PC-9 (cell line): ENCODE results near the gene MESP2.

ENCODE experiments used
- CTCF ChIP-seq: fragments of 200-600 bp; sonication (generic); conservative IDR thresholded peaks from 2 replicates; pipeline ENCODE4 v1.6.1; 2017; ENCODE audit warnings: mixed run types, antibody characterized with exemption, mild to moderate bottlenecking, moderate library complexity
- EZH2 ChIP-seq: fragments of 200-600 bp; sonication (generic); IDR thresholded peaks from 2 replicates; pipeline ENCODE4 v1.8.0; 2017; ENCODE audit warnings: antibody characterized with exemption, low read depth

GRCh38 chr15:89799011-89799911 is 23.1 kb downstream of the MESP2 start:
- no peak for TF ChIP-seq EZH2
- no peak for TF ChIP-seq CTCF
